GM12878 (cell line): ENCODE measurements around the gene HCST. TPM values are rescaled to one million over a fixed set of nuclear protein-coding genes. Genes with fewer than 3 reads are reported as not detected.

Experiments used
- ATAC-seq: fragments of 200-7000 bp; cut with Tn5 transposase; 3 replicates; pipeline ENCODE4 v1.9.1; 2020; ENCODE audit warnings: mild to moderate bottlenecking, moderate library complexity
- BruUV-seq: library from RNA; stranded (reverse); fragments of 400-500 nt; replicated peaks from 2 replicates; lab custom pipeline; 2021; lab: Mats Ljungman, UMichigan
- CTCF ChIA-PET: fragments of 300-600 bp; sonication (Branson Sonifier 250); formaldehyde crosslinking; extraction: SDS; loops from one replicate; lab custom pipeline; 2021; ENCODE audit warnings: inconsistent platforms; lab: Yijun Ruan, JAX
- POLR2A ChIA-PET: fragments of 350-600 bp; formaldehyde crosslinking; extraction: SDS; loops from one replicate; lab custom pipeline; 2021; ENCODE audit warnings: inconsistent platforms; lab: Charles Lee
- RAD21 ChIA-PET: fragments of 300-600 bp; sonication (Branson Sonifier 250); formaldehyde crosslinking; loops from one replicate; lab custom pipeline; 2023; ENCODE audit warnings: antibody characterized with exemption; ENCODE audit not compliant: unreplicated experiment; lab: Charles Lee
- SMC1A ChIA-PET: fragments of 300-600 bp; sonication (Branson Sonifier 250); formaldehyde crosslinking; loops from one replicate; lab custom pipeline; 2023; ENCODE audit not compliant: unreplicated experiment, uncharacterized antibody; lab: Charles Lee
- DNase-seq: peaks from one replicate; pipeline ENCODE4 v3.0.0-alpha.2; 2011; ENCODE audit warnings: low read depth, low spot score
- FAIRE-seq: peaks from 3 replicates; lab custom pipeline; 2011; peaks lifted over from hg19 to GRCh38; lab: Jason Lieb, UNC
- H2AFZ ChIP-seq: 2 replicates; pipeline ENCODE4 v1.6.0; 2011; ENCODE audit warnings: low read depth, low read length, control low read depth; ENCODE audit not compliant: control insufficient read depth
- H3K27ac ChIP-seq: 2 replicates; pipeline ENCODE4 v1.5.1; 2011; ENCODE audit warnings: control low read depth; ENCODE audit not compliant: control insufficient read depth, insufficient read depth
- H3K27me3 ChIP-seq, 2 experiments: replicated peaks in 1 of 2; 2 replicates each; pipeline versions ENCODE4 v1.6.0 to v1.6.1; 2011; ENCODE audit warnings: low read length in 1 of 2; ENCODE audit not compliant: control insufficient read depth in 2 of 2, insufficient read depth in 2 of 2
- H3K36me3 ChIP-seq, 2 experiments: 2 replicates each; pipeline ENCODE4 v1.5.1; 2011; ENCODE audit warnings: low read length in 1 of 2; ENCODE audit not compliant: control insufficient read depth in 2 of 2, insufficient read depth in 2 of 2
- H3K4me1 ChIP-seq: 2 replicates; pipeline ENCODE4 v1.6.1; 2011; ENCODE audit warnings: mild to moderate bottlenecking, low read length, moderate library complexity, mixed read lengths; ENCODE audit not compliant: control insufficient read depth, insufficient read depth
- H3K4me2 ChIP-seq: 2 replicates; pipeline ENCODE4 v1.6.0; 2011; ENCODE audit warnings: control low read depth; ENCODE audit not compliant: control insufficient read depth, insufficient read depth
- H3K4me3 ChIP-seq: fragments of 200-600 bp; sonication (generic); 2 replicates; pipeline ENCODE4 v1.5.1; 2016
- H3K79me2 ChIP-seq: 2 replicates; pipeline ENCODE4 v1.6.0; 2011; ENCODE audit warnings: low read length; ENCODE audit not compliant: control insufficient read depth, insufficient read depth
- H3K9ac ChIP-seq: 2 replicates; pipeline ENCODE4 v1.8.0; 2011; ENCODE audit warnings: low read length, control low read depth, mixed read lengths; ENCODE audit not compliant: control insufficient read depth, insufficient read depth
- H3K9me3 ChIP-seq: replicated peaks from 3 replicates; pipeline ENCODE4 v1.5.1; 2011; ENCODE audit warnings: mild to moderate bottlenecking, low read length; ENCODE audit not compliant: control insufficient read depth, insufficient read depth
- H4K20me1 ChIP-seq: 2 replicates; pipeline ENCODE4 v1.6.0; 2011; ENCODE audit not compliant: control insufficient read depth, insufficient read depth
- ASH2L ChIP-seq: fragments of 300-600, 200-600 bp; sonication (generic); IDR thresholded peaks from 2 replicates; pipeline ENCODE4 v1.6.1; 2017; ENCODE audit warnings: low read depth, mild to moderate bottlenecking, borderline replicate concordance
- BCL11A ChIP-seq: IDR thresholded peaks from 2 replicates; pipeline ENCODE4 v1.6.1; 2011; ENCODE audit warnings: low read depth, low read length
- BHLHE40 ChIP-seq, 2 experiments: fragments of 450-650 bp in 1 of 2; IDR thresholded peaks; 2 replicates each; pipeline ENCODE4 v1.6.1; 2011 to 2017; ENCODE audit warnings: low read depth in 2 of 2, borderline replicate concordance in 1 of 2, improper control_type of control experiment in 1 of 2, low read length in 1 of 2, mild to moderate bottlenecking in 1 of 2
- DPF2 ChIP-seq: fragments of 450-650 bp; IDR thresholded peaks from 2 replicates; pipeline ENCODE4 v1.6.1; 2017; ENCODE audit warnings: mild to moderate bottlenecking
- EZH2 ChIP-seq: IDR thresholded peaks from 2 replicates; pipeline ENCODE4 v1.6.1; 2012; ENCODE audit warnings: low read depth, mild to moderate bottlenecking, control low read depth, inconsistent platforms, low read length, borderline replicate concordance; ENCODE audit not compliant: control insufficient read depth
- IKZF1 ChIP-seq: fragments of 450-650 bp; conservative IDR thresholded peaks from 2 replicates; pipeline ENCODE4 v1.6.1; 2017; ENCODE audit warnings: antibody characterized with exemption, mild to moderate bottlenecking
- IKZF2 ChIP-seq, 2 experiments: fragments of 450-650 bp; IDR thresholded peaks; 2 replicates each; pipeline ENCODE4 v1.6.1; 2017; ENCODE audit warnings: mild to moderate bottlenecking in 2 of 2, moderate library complexity in 2 of 2
- MEF2B ChIP-seq: fragments of 450-650 bp; IDR thresholded peaks from 2 replicates; pipeline ENCODE4 v1.6.1; 2018; ENCODE audit warnings: mild to moderate bottlenecking, moderate library complexity; ENCODE audit not compliant: partially characterized antibody, poor library complexity, severe bottlenecking
- MTA2 ChIP-seq: fragments of 450-650 bp; IDR thresholded peaks from 2 replicates; pipeline ENCODE4 v1.6.1; 2016; ENCODE audit warnings: low read depth, mild to moderate bottlenecking, moderate library complexity
- MYB ChIP-seq: fragments of 150-350 bp; IDR thresholded peaks from 2 replicates; pipeline ENCODE4 v1.6.1; 2014; ENCODE audit warnings: mild to moderate bottlenecking, low read depth, low read length, borderline replicate concordance
- NFIC ChIP-seq: IDR thresholded peaks from 2 replicates; pipeline ENCODE4 v1.6.1; 2012; ENCODE audit warnings: low read depth, mild to moderate bottlenecking, inconsistent platforms, low read length, moderate library complexity
- PKNOX1 ChIP-seq: fragments of 450-650 bp; IDR thresholded peaks from 2 replicates; pipeline ENCODE4 v1.6.1; 2016; ENCODE audit warnings: mild to moderate bottlenecking
- POLR2AphosphoS5 ChIP-seq: IDR thresholded peaks from 2 replicates; pipeline ENCODE4 v1.6.1; 2011; ENCODE audit warnings: mild to moderate bottlenecking, low read length, inconsistent platforms
- POU2F2 ChIP-seq: IDR thresholded peaks from 3 replicates; pipeline ENCODE4 v1.6.1; 2011; ENCODE audit warnings: low read depth, mild to moderate bottlenecking, low read length, borderline replicate concordance
- RUNX3 ChIP-seq: IDR thresholded peaks from 2 replicates; pipeline ENCODE4 v1.6.1; 2012; ENCODE audit warnings: low read length, inconsistent platforms
- SPI1 ChIP-seq: IDR thresholded peaks from 2 replicates; pipeline ENCODE4 v1.6.1; 2011; ENCODE audit warnings: low read depth, mild to moderate bottlenecking, low read length, moderate library complexity, borderline replicate concordance; ENCODE audit not compliant: insufficient read depth
- SUZ12 ChIP-seq: fragments of 200-600 bp; sonication (generic); IDR thresholded peaks from one replicate; pipeline ENCODE4 v1.6.1; 2018; ENCODE audit warnings: antibody characterized with exemption, mild to moderate bottlenecking; ENCODE audit not compliant: unreplicated experiment
- ZNF207 ChIP-seq: fragments of 450-650 bp; IDR thresholded peaks from 2 replicates; pipeline ENCODE4 v1.6.1; 2014; ENCODE audit warnings: antibody characterized with exemption, mild to moderate bottlenecking, borderline replicate concordance
- WGBS: methylation state at CpG from one replicate; pipeline ENCODE4 v1.1.6; 2016; ENCODE audit warnings: low lambda C conversion rate; ENCODE audit not compliant: insufficient replicate concordance, insufficient coverage; ENCODE audit errors: missing lambda C conversion rate; 5-methylcytosine and 5-hydroxymethylcytosine counted together
- in situ Hi-C: fragments of 300-500 bp; cut with MboI; formaldehyde crosslinking; loops from 9 replicates; pipeline ENCODE4 v1.14.3; 2018; ENCODE audit warnings: mixed read lengths
- intact Hi-C: fragments of 100-400 bp; cut with micrococcal nuclease; formaldehyde crosslinking; loops from one replicate; pipeline ENCODE4 v1.14.2; 2022; ENCODE audit not compliant: unreplicated experiment
- polyA plus RNA-seq, 11 experiments: library from polyadenylated mRNA; depleted of rRNA in 4 of 11; unstranded in 6 of 11; stranded (reverse) in 5 of 11; fragments of >200 nt; fragmentation: Nextera tagmentation in 4 of 11; fragmentation: Illumina TruSeq in 1 of 11; extraction: Ambion mirVana in 4 of 11; extraction: Trizol in 1 of 11; gene quantifications; 1 replicate in 1 of 11; 2 replicates in 10 of 11; pipeline versions ENCODE4 v1.2.1 to v1.2.3, GENCODE V29; 2011 to 2016; ENCODE audit warnings: inconsistent platforms in 2 of 11, missing spikeins in 2 of 11, low read depth in 1 of 11
- total RNA-seq, 4 experiments: library from RNA; depleted of rRNA in 3 of 4; stranded (reverse); fragments of >200 nt in 3 of 4; fragmentation: Illumina TruSeq in 1 of 4; extraction: Trizol in 1 of 4; gene quantifications; 2 replicates each; pipeline versions ENCODE4 v1.2.1 to v1.2.3, GENCODE V29; 2013 to 2021
- TF ChIP-seq, protein P1 (sequence below): fragments of 450-650 bp; IDR thresholded peaks from 2 replicates; pipeline ENCODE4 v1.6.1; 2017; ENCODE audit warnings: low read depth, mild to moderate bottlenecking, moderate library complexity

HCST gene
- total and polyA plus RNA-seq, 10 of the 15 experiments (the other 5 are each of a cell fraction or from before 2014, with no cell fraction given) = 7.5 to 79.6 (median 33.6) TPM

GRCh38 chr19:35915443-35915842 lies 13.1 kb downstream of the HCST start:
- Histone ChIP-seq H3K27me3 (no peaks in the 10 kb centered on the region), H3K4me3 (no peak overlapping the region), H3K79me2 (no peaks in the 10 kb centered on the region), H3K9ac (no peak overlapping the region), H3K27ac (no peak overlapping the region; the same call in 1 of the 2 replicates), H4K20me1 (no peaks in the 10 kb centered on the region), H3K9me3 (no peaks in the 10 kb centered on the region), H2AFZ (peak overlapping the region; percentile 1; the same call in 1 of the 2 replicates), H3K4me2 (no peak overlapping the region; the same call in 1 of the 2 replicates), H3K36me3 (no peaks in the 10 kb centered on the region), H3K4me1 (peaks cover 45% of the 10 kb centered on the region)
- ChIA-PET CTCF (interaction anchor here (2.5 to 3.8 kb wide), 2 partner anchors 10 to 16 kb away, joined by 10 to 12 read pairs; no protein-coding TSS in a partner anchor), RAD21 (interaction anchor here (0.7 to 4.4 kb wide), 4 partner anchors 14 to 203 kb away, joined by 3 to 21 read pairs (median 10); partner anchors contain the start of gene NFKBID), POLR2A (interaction anchor here (0.6 to 5.5 kb wide), 7 partner anchors 9 to 204 kb away, joined by 3 to 48 read pairs (median 6); partner anchors contain the start of gene NFKBID), SMC1A (interaction anchor here (0.9 to 7.9 kb wide), 4 partner anchors 10 to 32 kb away, joined by 3 to 68 read pairs (median 8); no protein-coding TSS in a partner anchor)
- FAIRE-seq (no peak), ATAC-seq (peak; percentile 67), DNase-seq (no peak)
- TF ChIP-seq IKZF1 (peak; percentile 60), MYB (no peak), POLR2AphosphoS5 (peak; percentile 62), BCL11A (peak; percentile 26; the same call in 1 of the 2 replicates), DPF2 (0 out of 2 replicates have a peak, but pooled peaks have one; percentile 24), ASH2L (no peak), SPI1 (peak; percentile 56; the same call in 1 of the 2 replicates), EZH2 (no peak), MEF2B (peak; percentile 23), NFIC (no peak), SUZ12 (no peak), PKNOX1 (0 out of 2 replicates have a peak, but pooled peaks have one; percentile 4), MTA2 (peak; percentile 57), ZNF207 (no peak), RUNX3 (peak; percentile 26; the same call in 1 of the 2 replicates), POU2F2 (0 out of 3 replicates have a peak, but pooled peaks have one; percentile 30), IKZF2 (IDR thresholded peaks at IDR 0.05) (peak in 1 of 2 experiments; percentile 41; a peak in 2 of 4 replicates), BHLHE40 (IDR thresholded peaks at IDR 0.05; ENCODE audit: borderline replicate concordance in 1 of 2, low read depth in 2 of 2, low read length in 1 of 2) (peak; percentile 77 to 79)
- TF ChIP-seq, protein P1, sequence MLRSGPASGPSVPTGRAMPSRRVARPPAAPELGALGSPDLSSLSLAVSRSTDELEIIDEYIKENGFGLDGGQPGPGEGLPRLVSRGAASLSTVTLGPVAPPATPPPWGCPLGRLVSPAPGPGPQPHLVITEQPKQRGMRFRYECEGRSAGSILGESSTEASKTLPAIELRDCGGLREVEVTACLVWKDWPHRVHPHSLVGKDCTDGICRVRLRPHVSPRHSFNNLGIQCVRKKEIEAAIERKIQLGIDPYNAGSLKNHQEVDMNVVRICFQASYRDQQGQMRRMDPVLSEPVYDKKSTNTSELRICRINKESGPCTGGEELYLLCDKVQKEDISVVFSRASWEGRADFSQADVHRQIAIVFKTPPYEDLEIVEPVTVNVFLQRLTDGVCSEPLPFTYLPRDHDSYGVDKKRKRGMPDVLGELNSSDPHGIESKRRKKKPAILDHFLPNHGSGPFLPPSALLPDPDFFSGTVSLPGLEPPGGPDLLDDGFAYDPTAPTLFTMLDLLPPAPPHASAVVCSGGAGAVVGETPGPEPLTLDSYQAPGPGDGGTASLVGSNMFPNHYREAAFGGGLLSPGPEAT = peak; percentile 80
- in situ Hi-C loops (no loop called here), intact Hi-C loops (no loop called here)
- no TSS peak for BruUV-seq
- 4% methylated on average over 3 of the region's 3 CpGs for WGBS
